ENCODE measurements around the gene TNNT3. TPM values are rescaled to one million over a fixed set of nuclear protein-coding genes. Genes with fewer than 3 reads are reported as not detected.

The TNNT3 gene
- total RNA-seq, 1 experiment from 2014 or later, result not detected

- Mint-ChIP-seq H3K4me1 (ENCODE audit: low read depth, unreplicated experiment) (no peaks in the 10 kb centered on the region), H3K9me3 (ENCODE audit: low read depth, unreplicated experiment) (no peaks in the 10 kb centered on the region), H3K27me3 (ENCODE audit: unreplicated experiment) (peaks cover 61% of the 10 kb centered on the region), H3K36me3 (ENCODE audit: insufficient read depth, unreplicated experiment) (no peaks in the 10 kb centered on the region), H3K27ac (ENCODE audit: unreplicated experiment) (no peak overlapping the region), H3K4me3 (ENCODE audit: low read depth, unreplicated experiment) (no peak overlapping the region)
- intact Hi-C loops (cut with micrococcal nuclease; ENCODE audit: unreplicated experiment), result no loop called here
- no peak for TF ChIP-seq CTCF (IDR thresholded peaks at IDR 0.05; ENCODE audit: unreplicated experiment)
- DNase-seq, result no peak
- CTCF ChIA-PET, result interaction anchor here (0.9 kb wide), 1 partner anchor 30 kb away, joined by 4 read pairs; no protein-coding TSS in a partner anchor
- BruUV-seq (replicated peaks), result no TSS peak
Measured at GRCh38 chr11:1935156-1936071, 15.9 kb downstream of the TNNT3 start.

- H3K9me3 Mint-ChIP-seq (ENCODE audit: low read depth, unreplicated experiment), result no peaks in the 10 kb centered on the region
- intact Hi-C loops (cut with micrococcal nuclease; ENCODE audit: unreplicated experiment), result no loop called here
- BruUV-seq (replicated peaks), result no TSS peak
Measured at GRCh38 chr11:1936072-1936780, 16.7 kb downstream of the TNNT3 start.

DNA sequence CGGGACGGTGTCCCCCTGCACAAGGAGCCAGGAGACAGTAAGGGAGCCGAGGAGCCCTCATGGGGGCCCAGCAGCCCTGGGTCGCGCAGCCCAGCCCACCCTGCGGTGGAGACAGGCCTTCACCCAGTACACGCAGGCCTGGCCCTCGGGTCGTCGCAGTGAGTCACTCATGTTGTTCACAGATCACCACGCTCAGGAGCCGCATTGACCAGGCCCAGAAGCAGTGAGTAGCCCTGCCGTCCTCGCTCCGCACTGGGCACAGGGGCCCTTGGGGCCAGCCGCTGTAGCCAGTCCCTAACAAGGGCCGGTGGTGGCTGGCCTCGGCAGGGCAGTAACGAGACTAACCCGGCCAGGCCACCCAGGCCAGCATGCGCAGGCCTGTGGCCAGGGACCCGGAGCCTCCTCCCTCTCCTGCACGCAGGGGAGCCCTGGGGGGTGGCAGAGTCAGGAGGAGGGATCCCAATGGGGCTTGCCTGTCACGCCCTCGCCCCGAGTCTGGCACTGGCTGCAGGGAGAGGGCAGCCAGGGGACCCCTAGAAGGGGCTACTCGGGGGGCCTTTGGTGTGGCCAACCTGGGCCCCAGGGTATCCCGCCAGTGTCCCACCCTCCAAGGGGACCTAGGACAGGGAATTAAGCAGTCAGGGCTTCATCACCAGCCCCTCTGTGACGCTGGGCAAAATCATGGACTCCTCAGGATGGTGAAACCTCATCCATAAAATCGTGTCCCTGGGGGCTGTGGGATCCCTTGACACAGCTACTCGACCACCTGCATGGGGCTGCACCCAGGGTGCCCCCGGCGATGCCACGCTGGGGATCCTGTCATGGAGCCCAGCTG lies 17.5 kb downstream of the TNNT3 start:
- H3K9me3 Mint-ChIP-seq (ENCODE audit: low read depth, unreplicated experiment), result no peaks in the 10 kb centered on the region
- no peak overlapping the region for H3K27ac Mint-ChIP-seq (ENCODE audit: unreplicated experiment)
- H3K27me3 Mint-ChIP-seq (ENCODE audit: unreplicated experiment), result peaks cover 49% of the 10 kb centered on the region
- intact Hi-C loops (cut with micrococcal nuclease; ENCODE audit: unreplicated experiment), result no loop called here
- H3K4me3 Mint-ChIP-seq (ENCODE audit: low read depth, unreplicated experiment), result no peak overlapping the region
- CTCF ChIA-PET, result interaction anchor here (1.1 kb wide), 1 partner anchor 102 kb away, joined by 3 read pairs; the partner anchor contains the start of gene SYT8
- BruUV-seq (replicated peaks), result no TSS peak
- no peaks in the 10 kb centered on the region for H3K4me1 Mint-ChIP-seq (ENCODE audit: low read depth, unreplicated experiment)
- no peak for TF ChIP-seq CTCF (IDR thresholded peaks at IDR 0.05; ENCODE audit: unreplicated experiment)
- no peak for DNase-seq
- no peaks in the 10 kb centered on the region for H3K36me3 Mint-ChIP-seq (ENCODE audit: insufficient read depth, unreplicated experiment)

More at GRCh38 chr11:1936072-1936780, 16.7 kb downstream of the TNNT3 start:
- H3K4me1 Mint-ChIP-seq (ENCODE audit: low read depth, unreplicated experiment), result no peaks in the 10 kb centered on the region
- no peaks in the 10 kb centered on the region for H3K36me3 Mint-ChIP-seq (ENCODE audit: insufficient read depth, unreplicated experiment)
- DNase-seq, result no peak
- no peak overlapping the region for H3K4me3 Mint-ChIP-seq (ENCODE audit: low read depth, unreplicated experiment)
- H3K27me3 Mint-ChIP-seq (ENCODE audit: unreplicated experiment), result peaks cover 57% of the 10 kb centered on the region
- CTCF ChIA-PET, result no interaction called here
- H3K27ac Mint-ChIP-seq (ENCODE audit: unreplicated experiment), result no peak overlapping the region
- TF ChIP-seq CTCF (IDR thresholded peaks at IDR 0.05; ENCODE audit: unreplicated experiment), result no peak
